Measurements from ENCODE around the gene MCTP2. TPM values are rescaled to one million over a fixed set of nuclear protein-coding genes. Genes with fewer than 3 reads are reported as not detected.

Gene MCTP2
- total and polyA plus RNA-seq, 9 of the 15 experiments (the other 6 are each of a cell fraction or from before 2014, with no cell fraction given) = 0.07 TPM; not detected in 8

DNA sequence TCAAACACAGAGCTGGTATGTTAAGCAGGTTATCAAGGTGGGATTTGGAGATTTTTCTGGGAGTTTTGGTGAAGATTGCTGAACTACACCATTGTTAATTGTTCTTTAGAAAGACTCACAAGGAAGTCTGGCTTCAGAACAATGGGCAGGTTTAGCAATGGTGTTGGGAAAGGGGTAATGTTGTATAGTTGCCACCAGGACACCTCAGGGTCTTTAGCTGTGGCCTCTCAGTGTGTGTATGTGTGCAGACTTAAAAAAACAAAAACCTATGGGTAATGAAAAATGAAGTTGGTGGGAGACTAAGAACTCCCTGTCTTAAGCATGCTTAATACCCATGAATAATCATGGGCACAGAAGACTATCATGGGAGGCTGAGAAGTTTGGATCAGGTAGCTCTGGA, 91.7 kb downstream of the MCTP2 start:
- no TSS peak for BruUV-seq (replicated peaks)
- Histone ChIP-seq H4K20me1 (replicated peaks; ENCODE audit: control insufficient read depth, insufficient read depth, low read length) (no peaks in the 10 kb centered on the region), H3K27me3 (ENCODE audit: control insufficient read depth in 2 of 2, insufficient read depth in 2 of 2, low read length in 2 of 2) (no peaks in the 10 kb centered on the region), H3K4me1 (replicated peaks in 1 of 2; ENCODE audit: control insufficient read depth in 2 of 2, insufficient read depth in 2 of 2, low read length in 2 of 2) (no peaks in the 10 kb centered on the region), H3K79me2 (ENCODE audit: control insufficient read depth, insufficient read depth, low read length) (no peaks in the 10 kb centered on the region), H3K9me1 (ENCODE audit: control insufficient read depth, insufficient read depth, low read length) (no peaks in the 10 kb centered on the region), H3K4me3 (no peak overlapping the region), H3K36me3 (ENCODE audit: control insufficient read depth, insufficient read depth, low read length) (no peaks in the 10 kb centered on the region), H3K9ac (ENCODE audit: insufficient read depth in 1 of 2, low read depth in 2 of 2, low read length in 2 of 2) (no peak overlapping the region), H3K9me3 (replicated peaks; ENCODE audit: control insufficient read depth, insufficient read depth, low read depth, low read length) (no peaks in the 10 kb centered on the region), H3K27ac (ENCODE audit: extremely low read depth, low read depth, low read length) (no peak overlapping the region), H3K4me2 (ENCODE audit: insufficient read depth, low read length) (no peak overlapping the region), H2AFZ (ENCODE audit: low read depth, low read length) (no peak overlapping the region)
- ChIA-PET POLR2A (interaction anchor here (0.6 kb wide), 1 partner anchor 148 kb away, joined by 3 read pairs; no protein-coding TSS in a partner anchor), CTCF (ENCODE audit: low intra/inter-chr PET ratio) (no interaction called here)
- DNase-seq (ENCODE audit: extremely low read depth in 1 of 4, low spot score in 3 of 4) (no peak), ATAC-seq (no peak), FAIRE-seq (no peak)
- in situ Hi-C loops (cut with MboI) = loop anchor here (25.0 kb wide), 1 partner anchor 1286 kb away; no protein-coding TSS in a partner anchor
- TF ChIP-seq BRD4 (IDR thresholded peaks at IDR 0.05) (no peak), ZNF134 (CRISPR knock-in tag; conservative IDR thresholded peaks at IDR 0.05) (no peak), HNRNPLL (IDR thresholded peaks at IDR 0.05; ENCODE audit: low read depth, low read length, poor library complexity, severe bottlenecking) (no peak), TCF7 (IDR thresholded peaks at IDR 0.05; ENCODE audit: borderline replicate concordance) (no peak), HMG20B (CRISPR knock-in tag; IDR thresholded peaks at IDR 0.05) (no peak), TCF7L2 (IDR thresholded peaks at IDR 0.05; ENCODE audit: low read depth, low read length) (no peak), ZNF146 (CRISPR knock-in tag; IDR thresholded peaks at IDR 0.05; ENCODE audit: unreplicated experiment) (no peak), E2F1 (CRISPR knock-in tag; IDR thresholded peaks at IDR 0.05) (no peak)
- intact Hi-C loops (cut with micrococcal nuclease) = no loop called here

Measured in K562 (cell line).